Measurements from ENCODE around the gene SOCS3.
A peak's percentile ranks its signal among the peaks of the same experiment; 100 is the strongest.

Gene SOCS3

GRCh38 chr17:78360371-78361224 lies 721 bp upstream of the SOCS3 start:
- Histone ChIP-seq H3K9ac (ENCODE audit: low read length) (no peak overlapping the region), H3K4me3 (ENCODE audit: low read length) (peak overlapping the region; percentile 75), H3K4me1 (ENCODE audit: control insufficient read depth, insufficient read depth, low read length) (peaks cover 2% of the 10 kb centered on the region), H3K27me3 (ENCODE audit: control insufficient read depth, insufficient read depth, low read length) (no peaks in the 10 kb centered on the region), H3K36me3 (ENCODE audit: control insufficient read depth, insufficient read depth, low read length) (no peaks in the 10 kb centered on the region), H3K27ac (ENCODE audit: low read depth, low read length) (peak overlapping the region; percentile 84)

DNA sequence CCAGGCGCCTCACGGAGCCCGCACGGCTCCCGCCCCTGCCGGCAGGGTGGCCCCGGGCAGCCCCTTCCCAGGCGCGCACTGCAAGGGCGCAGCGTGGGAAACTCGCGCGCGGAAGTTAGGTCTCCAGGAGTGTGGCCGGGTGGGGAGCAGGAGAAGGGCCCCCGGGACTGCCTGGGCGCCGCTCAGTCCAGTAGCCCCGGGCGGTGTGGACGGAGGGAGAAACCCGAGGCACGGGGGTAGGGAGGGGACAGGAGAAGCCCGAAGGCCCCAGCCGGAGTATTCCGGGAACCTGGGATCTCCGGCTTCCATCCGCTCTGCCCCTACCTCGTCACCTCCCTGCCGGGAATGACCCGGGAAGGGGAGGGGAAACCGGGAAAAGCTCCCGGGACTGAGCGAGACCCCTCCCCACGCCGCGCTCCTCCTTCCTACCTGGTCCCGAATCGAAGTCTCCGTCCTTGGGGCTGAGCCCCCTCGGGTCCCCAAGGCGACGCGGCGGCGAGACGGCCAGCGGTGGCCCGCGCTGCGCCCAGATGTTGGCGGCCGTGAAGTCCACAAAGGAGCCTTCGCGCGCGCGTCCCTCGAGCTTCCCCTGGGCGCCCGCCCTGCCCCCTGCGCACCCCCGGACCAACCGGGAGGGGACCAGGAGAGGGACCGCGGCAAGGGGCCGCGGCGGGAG lies 418 bp downstream of the SOCS3 start:
- peak overlapping the region; percentile 75 for H3K4me3 ChIP-seq (ENCODE audit: low read length)
- H3K9ac ChIP-seq (ENCODE audit: low read length), result peak overlapping the region; percentile 66
- H3K4me1 ChIP-seq (ENCODE audit: control insufficient read depth, insufficient read depth, low read length), result peaks cover 2% of the 10 kb centered on the region
- peak overlapping the region; percentile 81 for H3K27ac ChIP-seq (ENCODE audit: low read depth, low read length)
- H3K36me3 ChIP-seq (ENCODE audit: control insufficient read depth, insufficient read depth, low read length), result no peaks in the 10 kb centered on the region
- no peaks in the 10 kb centered on the region for H3K27me3 ChIP-seq (ENCODE audit: control insufficient read depth, insufficient read depth, low read length)

DNA sequence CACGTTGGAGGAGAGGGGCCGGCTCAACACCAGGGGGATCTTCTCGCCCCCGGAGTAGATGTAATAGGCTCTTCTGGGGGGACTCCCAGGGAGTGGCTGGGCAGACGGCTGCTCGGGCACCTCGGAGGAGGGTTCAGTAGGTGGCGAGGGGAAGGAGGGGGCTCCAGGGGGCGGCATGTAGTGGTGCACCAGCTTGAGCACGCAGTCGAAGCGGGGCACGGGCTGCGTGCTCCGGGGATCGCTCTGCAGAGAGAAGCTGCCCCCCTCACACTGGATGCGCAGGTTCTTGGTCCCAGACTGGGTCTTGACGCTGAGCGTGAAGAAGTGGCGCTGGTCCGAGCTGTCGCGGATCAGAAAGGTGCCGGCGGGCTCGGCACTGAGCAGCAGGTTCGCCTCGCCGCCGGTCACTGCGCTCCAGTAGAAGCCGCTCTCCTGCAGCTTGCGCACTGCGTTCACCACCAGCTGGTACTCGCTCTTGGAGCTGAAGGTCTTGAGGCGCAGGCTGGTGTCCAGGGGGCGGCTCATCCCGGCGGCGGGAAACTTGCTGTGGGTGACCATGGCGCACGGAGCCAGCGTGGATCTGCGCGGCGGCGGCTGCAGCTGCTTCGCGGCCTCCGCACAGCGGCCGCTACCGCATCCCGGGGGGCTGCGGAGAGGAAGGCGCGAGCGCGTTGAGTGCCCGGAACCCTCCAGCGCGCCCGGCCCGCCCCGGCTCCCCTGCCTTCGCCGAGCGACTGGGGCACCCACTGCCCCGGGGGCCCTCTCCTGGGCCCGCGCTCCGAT lies 1.1 kb downstream of the SOCS3 start:
- Histone ChIP-seq H3K36me3 (ENCODE audit: control insufficient read depth, insufficient read depth, low read length) (no peaks in the 10 kb centered on the region), H3K9ac (ENCODE audit: low read length) (peak overlapping the region; percentile 66), H3K4me1 (ENCODE audit: control insufficient read depth, insufficient read depth, low read length) (peaks cover 2% of the 10 kb centered on the region), H3K27ac (ENCODE audit: low read depth, low read length) (peak overlapping the region; percentile 81), H3K27me3 (ENCODE audit: control insufficient read depth, insufficient read depth, low read length) (no peaks in the 10 kb centered on the region), H3K4me3 (ENCODE audit: low read length) (peak overlapping the region; percentile 75)

- Histone ChIP-seq H3K36me3 (ENCODE audit: control insufficient read depth, insufficient read depth, low read length) (no peaks in the 10 kb centered on the region), H3K9ac (ENCODE audit: low read length) (peak overlapping the region; percentile 2), H3K27me3 (ENCODE audit: control insufficient read depth, insufficient read depth, low read length) (no peaks in the 10 kb centered on the region), H3K27ac (ENCODE audit: low read depth, low read length) (peak overlapping the region; percentile 81), H3K4me3 (ENCODE audit: low read length) (peak overlapping the region; percentile 75), H3K4me1 (ENCODE audit: control insufficient read depth, insufficient read depth, low read length) (peaks cover 6% of the 10 kb centered on the region)
Observed at GRCh38 chr17:78357672-78358537, 2.0 kb downstream of the SOCS3 start.

- H3K4me1 ChIP-seq (ENCODE audit: control insufficient read depth, insufficient read depth, low read length), result peaks cover 10% of the 10 kb centered on the region
- H3K36me3 ChIP-seq (ENCODE audit: control insufficient read depth, insufficient read depth, low read length), result no peaks in the 10 kb centered on the region
- H3K27ac ChIP-seq (ENCODE audit: low read depth, low read length), result peak overlapping the region; percentile 2
- H3K9ac ChIP-seq (ENCODE audit: low read length), result no peak overlapping the region
- no peaks in the 10 kb centered on the region for H3K27me3 ChIP-seq (ENCODE audit: control insufficient read depth, insufficient read depth, low read length)
- peak overlapping the region; percentile 75 for H3K4me3 ChIP-seq (ENCODE audit: low read length)
Observed at GRCh38 chr17:78357177-78357586, 2.7 kb downstream of the SOCS3 start.

GRCh38 chr17:78356101-78356713 lies 3.7 kb downstream of the SOCS3 start:
- Histone ChIP-seq H3K27me3 (ENCODE audit: control insufficient read depth, insufficient read depth, low read length) (no peaks in the 10 kb centered on the region), H3K36me3 (ENCODE audit: control insufficient read depth, insufficient read depth, low read length) (no peaks in the 10 kb centered on the region), H3K4me1 (ENCODE audit: control insufficient read depth, insufficient read depth, low read length) (peaks cover 20% of the 10 kb centered on the region), H3K27ac (ENCODE audit: low read depth, low read length) (no peak overlapping the region), H3K9ac (ENCODE audit: low read length) (no peak overlapping the region), H3K4me3 (ENCODE audit: low read length) (peak overlapping the region; percentile 14)

GRCh38 chr17:78355701-78356100 lies 4.2 kb downstream of the SOCS3 start:
- Histone ChIP-seq H3K27me3 (ENCODE audit: control insufficient read depth, insufficient read depth, low read length) (no peaks in the 10 kb centered on the region), H3K9ac (ENCODE audit: low read length) (no peak overlapping the region), H3K36me3 (ENCODE audit: control insufficient read depth, insufficient read depth, low read length) (no peaks in the 10 kb centered on the region), H3K4me3 (ENCODE audit: low read length) (no peak overlapping the region), H3K27ac (ENCODE audit: low read depth, low read length) (no peak overlapping the region), H3K4me1 (ENCODE audit: control insufficient read depth, insufficient read depth, low read length) (peaks cover 20% of the 10 kb centered on the region)

- peaks cover 18% of the 10 kb centered on the region for H3K4me1 ChIP-seq (ENCODE audit: control insufficient read depth, insufficient read depth, low read length)
- no peaks in the 10 kb centered on the region for H3K36me3 ChIP-seq (ENCODE audit: control insufficient read depth, insufficient read depth, low read length)
- H3K4me3 ChIP-seq (ENCODE audit: low read length), result no peak overlapping the region
- no peak overlapping the region for H3K27ac ChIP-seq (ENCODE audit: low read depth, low read length)
- no peak overlapping the region for H3K9ac ChIP-seq (ENCODE audit: low read length)
- no peaks in the 10 kb centered on the region for H3K27me3 ChIP-seq (ENCODE audit: control insufficient read depth, insufficient read depth, low read length)
Observed at GRCh38 chr17:78355045-78355641, 4.7 kb downstream of the SOCS3 start.

GRCh38 chr17:78353834-78354233 lies 6.0 kb downstream of the SOCS3 start:
- Histone ChIP-seq H3K4me1 (ENCODE audit: control insufficient read depth, insufficient read depth, low read length) (peaks cover 18% of the 10 kb centered on the region), H3K36me3 (ENCODE audit: control insufficient read depth, insufficient read depth, low read length) (no peaks in the 10 kb centered on the region), H3K4me3 (ENCODE audit: low read length) (no peak overlapping the region), H3K27ac (ENCODE audit: low read depth, low read length) (peak overlapping the region; percentile 80), H3K9ac (ENCODE audit: low read length) (no peak overlapping the region), H3K27me3 (ENCODE audit: control insufficient read depth, insufficient read depth, low read length) (no peaks in the 10 kb centered on the region)

DNA sequence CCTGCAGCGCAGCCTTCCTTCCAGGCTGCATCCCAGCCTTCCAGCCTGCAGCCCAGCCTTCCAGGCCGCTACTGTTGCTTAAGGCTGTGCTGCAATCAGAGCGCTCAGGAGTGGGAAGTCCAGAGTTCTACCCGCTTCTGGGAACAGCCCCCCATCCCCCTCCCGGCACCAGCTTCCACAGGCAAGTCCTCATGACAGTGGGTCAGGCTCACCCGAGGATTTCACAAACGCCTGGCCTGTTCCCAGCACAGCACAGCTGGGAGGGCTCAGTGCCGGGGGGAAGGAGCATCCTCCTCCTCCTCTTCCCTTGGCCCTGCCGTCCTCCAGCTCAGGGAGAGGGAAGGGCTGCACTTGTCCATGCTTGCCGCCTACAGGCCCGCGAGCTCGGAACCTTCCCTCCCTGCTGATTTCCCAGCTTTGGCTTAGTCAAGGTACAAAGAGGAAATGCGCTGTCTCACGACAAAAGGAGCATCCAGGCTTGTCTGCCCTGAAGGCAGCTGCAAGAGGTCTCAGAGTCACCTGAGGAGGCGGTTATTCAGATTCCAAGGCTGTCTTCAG lies 8.3 kb downstream of the SOCS3 start:
- Histone ChIP-seq H3K4me1 (ENCODE audit: control insufficient read depth, insufficient read depth, low read length) (peaks cover 18% of the 10 kb centered on the region), H3K9ac (ENCODE audit: low read length) (no peak overlapping the region), H3K27me3 (ENCODE audit: control insufficient read depth, insufficient read depth, low read length) (no peaks in the 10 kb centered on the region), H3K4me3 (ENCODE audit: low read length) (peak overlapping the region; percentile 3), H3K36me3 (ENCODE audit: control insufficient read depth, insufficient read depth, low read length) (no peaks in the 10 kb centered on the region), H3K27ac (ENCODE audit: low read depth, low read length) (peak overlapping the region; percentile 80)

Data from rectal smooth muscle tissue (tissue), 1 donor.